Liver (tissue), 3 donors: Measurements from ENCODE around the gene TCEANC.

ENCODE experiments used
- ATF3 ChIP-seq: IDR thresholded peaks from 2 replicates; pipeline ENCODE4 v1.6.1; 2016; ENCODE audit warnings: antibody characterized with exemption
- CTCF ChIP-seq: fragments of 150-350 bp; IDR thresholded peaks from 2 replicates; pipeline ENCODE4 v1.5.1; 2017; ENCODE audit warnings: improper control_type of control experiment, low read depth, low read length; ENCODE audit not compliant: missing input control
- EGR1 ChIP-seq, 2 donors: IDR thresholded peaks; 2 replicates each; pipeline ENCODE4 v1.6.1; 2016 to 2018; ENCODE audit warnings: antibody characterized with exemption in 2 of 2, low read depth in 2 of 2
- GABPA ChIP-seq, 2 donors: IDR thresholded peaks in 1 of 2; conservative IDR thresholded peaks in 1 of 2; 2 replicates each; pipeline ENCODE4 v1.6.1; 2016; ENCODE audit warnings: antibody characterized with exemption in 2 of 2, mild to moderate bottlenecking in 1 of 2, moderate library complexity in 1 of 2
- HNF4G ChIP-seq: IDR thresholded peaks from 2 replicates; pipeline ENCODE4 v1.6.1; 2016; ENCODE audit warnings: antibody characterized with exemption
- JUND ChIP-seq, 2 donors: IDR thresholded peaks; 2 replicates each; pipeline ENCODE4 v1.6.1; 2016; ENCODE audit warnings: antibody characterized with exemption in 2 of 2
- MAX ChIP-seq: IDR thresholded peaks from 2 replicates; pipeline ENCODE4 v1.6.1; 2016; ENCODE audit warnings: antibody characterized with exemption
- RAD21 ChIP-seq, 2 donors: IDR thresholded peaks; 2 replicates each; pipeline ENCODE4 v1.6.1; 2016; ENCODE audit warnings: antibody characterized with exemption in 2 of 2, mild to moderate bottlenecking in 2 of 2
- REST ChIP-seq: IDR thresholded peaks from 2 replicates; pipeline ENCODE4 v1.6.1; 2016; ENCODE audit warnings: antibody characterized with exemption, mild to moderate bottlenecking
- RXRA ChIP-seq, 2 donors: IDR thresholded peaks; 2 replicates each; pipeline ENCODE4 v1.6.1; 2017 to 2018; ENCODE audit warnings: antibody characterized with exemption in 2 of 2, mild to moderate bottlenecking in 1 of 2
- SP1 ChIP-seq: IDR thresholded peaks from 2 replicates; pipeline ENCODE4 v1.6.1; 2018; ENCODE audit warnings: antibody characterized with exemption, mild to moderate bottlenecking
- TAF1 ChIP-seq: conservative IDR thresholded peaks from 2 replicates; pipeline ENCODE4 v1.6.1; 2016; ENCODE audit warnings: antibody characterized with exemption, mild to moderate bottlenecking
- YY1 ChIP-seq: IDR thresholded peaks from 2 replicates; pipeline ENCODE4 v1.6.1; 2016; ENCODE audit warnings: antibody characterized with exemption, mild to moderate bottlenecking
- ZBTB33 ChIP-seq: IDR thresholded peaks from 2 replicates; pipeline ENCODE4 v1.6.1; 2016; ENCODE audit warnings: antibody characterized with exemption
- donor health status: healthy.
- donor health status: healthy.

- TF ChIP-seq RXRA (IDR thresholded peaks at IDR 0.05) (no peak), CTCF (no peak), TAF1 (no peak), REST (no peak), SP1 (no peak), EGR1 (IDR thresholded peaks at IDR 0.05; ENCODE audit: low read depth in 2 of 2) (no peak), ATF3 (no peak), JUND (IDR thresholded peaks at IDR 0.05) (no peak), HNF4G (no peak), MAX (no peak), ZBTB33 (no peak), YY1 (no peak), RAD21 (IDR thresholded peaks at IDR 0.05) (no peak), GABPA (IDR thresholded peaks at IDR 0.05 in 1 of 2, conservative IDR thresholded peaks at IDR 0.05 in 1 of 2) (no peak)
These were observed 40.5 kb downstream of the TCEANC start for GRCh38 chrX:13693341-13693961.
